WTC11 (cell line): ENCODE measurements around the gene BCAS1.

ENCODE experiments used
- ETV6 ChIP-seq: sonication (generic); formaldehyde crosslinking; IDR thresholded peaks from 2 replicates; pipeline ENCODE4 v1.8.1; 2022; ENCODE audit warnings: mild to moderate bottlenecking, missing genetic modification reagents
- MXD4 ChIP-seq: fragments of 250-450 bp; sonication (Bioruptor Pico); IDR thresholded peaks from 2 replicates; pipeline ENCODE4 v1.8.0; 2021; ENCODE audit warnings: mild to moderate bottlenecking, moderate library complexity, borderline replicate concordance
- MYBL2 ChIP-seq: sonication (generic); formaldehyde crosslinking; IDR thresholded peaks from 2 replicates; pipeline ENCODE4 v1.8.1; 2023; ENCODE audit warnings: mild to moderate bottlenecking, moderate library complexity, missing genetic modification reagents
- NR2C2 ChIP-seq: sonication (generic); formaldehyde crosslinking; IDR thresholded peaks from 2 replicates; pipeline ENCODE4 v1.8.0; 2022; ENCODE audit warnings: mild to moderate bottlenecking, missing genetic modification reagents
- OVOL2 ChIP-seq: fragments of 250-450 bp; sonication (Bioruptor Pico); IDR thresholded peaks from 2 replicates; pipeline ENCODE4 v1.9.0; 2021; ENCODE audit warnings: mild to moderate bottlenecking, borderline replicate concordance
- TF ChIP-seq, protein P1 (sequence below): fragments of 200-600 bp; IDR thresholded peaks from 2 replicates; pipeline ENCODE4 v1.8.0; 2022; ENCODE audit warnings: antibody characterized with exemption
- TF ChIP-seq, protein P2 (sequence below): sonication (generic); formaldehyde crosslinking; IDR thresholded peaks from 2 replicates; pipeline ENCODE4 v1.8.0; 2023; ENCODE audit warnings: missing genetic modification reagents
- TF ChIP-seq, protein P3 (sequence below): fragments of 250-450 bp; sonication (Bioruptor Pico); IDR thresholded peaks from 2 replicates; pipeline ENCODE4 v2.1.2; 2022; ENCODE audit warnings: mild to moderate bottlenecking, moderate library complexity
- TF ChIP-seq, protein P4 (sequence below): sonication (generic); formaldehyde crosslinking; IDR thresholded peaks from 2 replicates; pipeline ENCODE4 v1.8.1; 2022; ENCODE audit warnings: mild to moderate bottlenecking, missing genetic modification reagents, moderate library complexity, borderline replicate concordance

DNA sequence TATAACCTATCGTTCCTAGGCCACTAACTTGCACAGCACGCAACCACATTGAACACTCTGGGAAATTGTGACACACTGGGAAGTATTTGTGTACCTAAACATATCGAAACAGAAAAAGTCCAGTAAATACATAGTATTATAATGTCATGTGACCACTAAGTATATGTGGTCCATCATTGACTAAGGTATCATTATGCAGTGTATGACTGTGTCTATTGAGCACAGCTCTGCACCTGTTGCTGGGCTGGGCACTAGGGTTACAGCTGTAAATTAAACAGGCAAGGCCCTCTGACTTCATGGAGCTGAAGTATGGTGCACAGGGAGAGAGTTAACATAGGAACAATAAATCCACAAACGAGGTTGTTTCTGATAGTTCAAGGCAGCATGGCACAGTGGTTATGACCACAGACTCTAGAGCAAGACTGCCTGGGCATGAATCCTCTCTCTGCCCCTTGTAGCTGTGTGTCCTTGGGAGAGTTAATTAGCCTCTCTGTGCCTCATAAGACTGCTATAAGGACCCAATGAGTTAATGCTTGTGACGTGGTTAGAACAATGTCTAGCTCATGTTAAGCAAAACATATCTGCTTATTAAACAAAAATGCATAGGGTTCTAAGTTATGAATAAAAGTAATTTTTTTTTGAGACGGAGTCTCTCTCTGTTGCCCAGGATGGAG, 10.6 kb downstream of the BCAS1 start:
- TF ChIP-seq, protein P1, sequence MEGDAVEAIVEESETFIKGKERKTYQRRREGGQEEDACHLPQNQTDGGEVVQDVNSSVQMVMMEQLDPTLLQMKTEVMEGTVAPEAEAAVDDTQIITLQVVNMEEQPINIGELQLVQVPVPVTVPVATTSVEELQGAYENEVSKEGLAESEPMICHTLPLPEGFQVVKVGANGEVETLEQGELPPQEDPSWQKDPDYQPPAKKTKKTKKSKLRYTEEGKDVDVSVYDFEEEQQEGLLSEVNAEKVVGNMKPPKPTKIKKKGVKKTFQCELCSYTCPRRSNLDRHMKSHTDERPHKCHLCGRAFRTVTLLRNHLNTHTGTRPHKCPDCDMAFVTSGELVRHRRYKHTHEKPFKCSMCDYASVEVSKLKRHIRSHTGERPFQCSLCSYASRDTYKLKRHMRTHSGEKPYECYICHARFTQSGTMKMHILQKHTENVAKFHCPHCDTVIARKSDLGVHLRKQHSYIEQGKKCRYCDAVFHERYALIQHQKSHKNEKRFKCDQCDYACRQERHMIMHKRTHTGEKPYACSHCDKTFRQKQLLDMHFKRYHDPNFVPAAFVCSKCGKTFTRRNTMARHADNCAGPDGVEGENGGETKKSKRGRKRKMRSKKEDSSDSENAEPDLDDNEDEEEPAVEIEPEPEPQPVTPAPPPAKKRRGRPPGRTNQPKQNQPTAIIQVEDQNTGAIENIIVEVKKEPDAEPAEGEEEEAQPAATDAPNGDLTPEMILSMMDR, result no peak
- TF ChIP-seq MXD4 (CRISPR knock-in tag) (no peak), ETV6 (no peak), NR2C2 (no peak), MYBL2 (no peak), OVOL2 (no peak)
- TF ChIP-seq, protein P2, sequence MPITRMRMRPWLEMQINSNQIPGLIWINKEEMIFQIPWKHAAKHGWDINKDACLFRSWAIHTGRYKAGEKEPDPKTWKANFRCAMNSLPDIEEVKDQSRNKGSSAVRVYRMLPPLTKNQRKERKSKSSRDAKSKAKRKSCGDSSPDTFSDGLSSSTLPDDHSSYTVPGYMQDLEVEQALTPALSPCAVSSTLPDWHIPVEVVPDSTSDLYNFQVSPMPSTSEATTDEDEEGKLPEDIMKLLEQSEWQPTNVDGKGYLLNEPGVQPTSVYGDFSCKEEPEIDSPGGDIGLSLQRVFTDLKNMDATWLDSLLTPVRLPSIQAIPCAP, result no peak
- TF ChIP-seq, protein P3, sequence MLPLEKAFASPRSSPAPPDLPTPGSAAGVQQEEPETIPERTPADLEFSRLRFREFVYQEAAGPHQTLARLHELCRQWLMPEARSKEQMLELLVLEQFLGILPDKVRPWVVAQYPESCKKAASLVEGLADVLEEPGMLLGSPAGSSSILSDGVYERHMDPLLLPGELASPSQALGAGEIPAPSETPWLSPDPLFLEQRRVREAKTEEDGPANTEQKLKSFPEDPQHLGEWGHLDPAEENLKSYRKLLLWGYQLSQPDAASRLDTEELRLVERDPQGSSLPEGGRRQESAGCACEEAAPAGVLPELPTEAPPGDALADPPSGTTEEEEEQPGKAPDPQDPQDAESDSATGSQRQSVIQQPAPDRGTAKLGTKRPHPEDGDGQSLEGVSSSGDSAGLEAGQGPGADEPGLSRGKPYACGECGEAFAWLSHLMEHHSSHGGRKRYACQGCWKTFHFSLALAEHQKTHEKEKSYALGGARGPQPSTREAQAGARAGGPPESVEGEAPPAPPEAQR (CRISPR knock-in tag), result no peak
- TF ChIP-seq, protein P4, sequence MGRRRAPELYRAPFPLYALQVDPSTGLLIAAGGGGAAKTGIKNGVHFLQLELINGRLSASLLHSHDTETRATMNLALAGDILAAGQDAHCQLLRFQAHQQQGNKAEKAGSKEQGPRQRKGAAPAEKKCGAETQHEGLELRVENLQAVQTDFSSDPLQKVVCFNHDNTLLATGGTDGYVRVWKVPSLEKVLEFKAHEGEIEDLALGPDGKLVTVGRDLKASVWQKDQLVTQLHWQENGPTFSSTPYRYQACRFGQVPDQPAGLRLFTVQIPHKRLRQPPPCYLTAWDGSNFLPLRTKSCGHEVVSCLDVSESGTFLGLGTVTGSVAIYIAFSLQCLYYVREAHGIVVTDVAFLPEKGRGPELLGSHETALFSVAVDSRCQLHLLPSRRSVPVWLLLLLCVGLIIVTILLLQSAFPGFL, result no peak
